Loucy (cell line): Measurements from ENCODE around the gene CYCS.
"Not testable (repeated sequence)": the region's sequence is repeated elsewhere in the genome, so short reads cannot be mapped to it uniquely, and the experiment has no call there.

Experiments used
- H2AFZ ChIP-seq: fragments of 200-600 bp; sonication (generic); 2 replicates; pipeline ENCODE4 v1.6.0; 2016; ENCODE audit warnings: antibody characterized with exemption, mild to moderate bottlenecking, low read length, moderate library complexity
- H3F3A ChIP-seq: fragments of 200-600 bp; 2 replicates; pipeline ENCODE4 v1.6.0; 2016; ENCODE audit warnings: antibody characterized with exemption, low read depth, mild to moderate bottlenecking
- H3K27me3 ChIP-seq: fragments of 200-600 bp; sonication (generic); 2 replicates; pipeline ENCODE4 v1.6.1; 2014; ENCODE audit warnings: low read length, mild to moderate bottlenecking; ENCODE audit not compliant: insufficient read depth, poor library complexity, severe bottlenecking
- H3K36me3 ChIP-seq: fragments of 200-600 bp; sonication (generic); 2 replicates; pipeline ENCODE4 v1.6.1; 2016; ENCODE audit warnings: low read length; ENCODE audit not compliant: insufficient read depth
- H3K4me1 ChIP-seq: fragments of 200-600 bp; sonication (generic); 2 replicates; pipeline ENCODE4 v1.5.1; 2014; ENCODE audit warnings: low read length, mild to moderate bottlenecking; ENCODE audit not compliant: insufficient read depth, poor library complexity, severe bottlenecking
- H3K4me2 ChIP-seq: fragments of 200-600 bp; sonication (generic); 2 replicates; pipeline ENCODE4 v1.6.0; 2014; ENCODE audit warnings: antibody characterized with exemption, low read length, low read depth, mild to moderate bottlenecking; ENCODE audit not compliant: poor library complexity, severe bottlenecking
- H3K4me3 ChIP-seq: fragments of 200-600 bp; sonication (generic); 2 replicates; pipeline ENCODE4 v1.5.1; 2014; ENCODE audit warnings: low read length, mild to moderate bottlenecking, mixed read lengths; ENCODE audit not compliant: poor library complexity, severe bottlenecking
- H3K79me2 ChIP-seq: fragments of 200-600 bp; sonication (generic); 2 replicates; pipeline ENCODE4 v1.6.1; 2014; ENCODE audit warnings: low read length; ENCODE audit not compliant: insufficient read depth
- H3K9ac ChIP-seq: fragments of 200-600 bp; sonication (generic); 2 replicates; pipeline ENCODE4 v1.6.0; 2014; ENCODE audit warnings: mild to moderate bottlenecking, low read depth, low read length, moderate library complexity; ENCODE audit not compliant: poor library complexity, severe bottlenecking
- H3K9me2 ChIP-seq: fragments of 200-600 bp; sonication (generic); replicated peaks from 2 replicates; pipeline ENCODE4 v1.6.1; 2016; ENCODE audit warnings: low read depth, low read length, mixed read lengths
- H3K9me3 ChIP-seq: fragments of 200-600 bp; sonication (generic); 2 replicates; pipeline ENCODE4 v1.6.1; 2014; ENCODE audit warnings: mild to moderate bottlenecking, antibody characterized with exemption, low read length, low read depth; ENCODE audit not compliant: insufficient read depth
- H4K20me1 ChIP-seq: fragments of 200-600 bp; sonication (generic); 2 replicates; pipeline ENCODE4 v1.6.0; 2014; ENCODE audit warnings: antibody characterized with exemption, low read length, mild to moderate bottlenecking; ENCODE audit not compliant: insufficient read depth, poor library complexity, severe bottlenecking
- EZH2phosphoT487 ChIP-seq: fragments of 200-600 bp; IDR thresholded peaks from 2 replicates; pipeline ENCODE4 v1.6.1; 2018; ENCODE audit warnings: antibody characterized with exemption, mild to moderate bottlenecking, moderate library complexity, borderline replicate concordance
- TF ChIP-seq, protein P1 (sequence below): fragments of 200-600 bp; sonication (generic); conservative IDR thresholded peaks from 2 replicates; pipeline ENCODE4 v1.5.1; 2014; ENCODE audit warnings: mild to moderate bottlenecking, antibody characterized with exemption, low read length

The CYCS gene

GRCh38 chr7:25116621-25117020 lies 8.4 kb downstream of the CYCS start:
- Histone ChIP-seq H3K36me3 (peaks cover 22% of the 10 kb centered on the region; the same call in 1 of the 2 replicates), H3K9me3 (no peaks in the 10 kb centered on the region), H3K9ac (no peak overlapping the region), H3K4me2 (no peak overlapping the region), H3K27me3 (no peaks in the 10 kb centered on the region), H3K79me2 (peaks cover 15% of the 10 kb centered on the region), H2AFZ (no peak overlapping the region), H3K9me2 (no peaks in the 10 kb centered on the region), H3K4me1 (no peaks in the 10 kb centered on the region), H3K4me3 (no peak overlapping the region), H4K20me1 (peaks cover under 1% of the 10 kb centered on the region), H3F3A (no peaks in the 10 kb centered on the region)
- no peak for TF ChIP-seq EZH2phosphoT487
- TF ChIP-seq, protein P1, sequence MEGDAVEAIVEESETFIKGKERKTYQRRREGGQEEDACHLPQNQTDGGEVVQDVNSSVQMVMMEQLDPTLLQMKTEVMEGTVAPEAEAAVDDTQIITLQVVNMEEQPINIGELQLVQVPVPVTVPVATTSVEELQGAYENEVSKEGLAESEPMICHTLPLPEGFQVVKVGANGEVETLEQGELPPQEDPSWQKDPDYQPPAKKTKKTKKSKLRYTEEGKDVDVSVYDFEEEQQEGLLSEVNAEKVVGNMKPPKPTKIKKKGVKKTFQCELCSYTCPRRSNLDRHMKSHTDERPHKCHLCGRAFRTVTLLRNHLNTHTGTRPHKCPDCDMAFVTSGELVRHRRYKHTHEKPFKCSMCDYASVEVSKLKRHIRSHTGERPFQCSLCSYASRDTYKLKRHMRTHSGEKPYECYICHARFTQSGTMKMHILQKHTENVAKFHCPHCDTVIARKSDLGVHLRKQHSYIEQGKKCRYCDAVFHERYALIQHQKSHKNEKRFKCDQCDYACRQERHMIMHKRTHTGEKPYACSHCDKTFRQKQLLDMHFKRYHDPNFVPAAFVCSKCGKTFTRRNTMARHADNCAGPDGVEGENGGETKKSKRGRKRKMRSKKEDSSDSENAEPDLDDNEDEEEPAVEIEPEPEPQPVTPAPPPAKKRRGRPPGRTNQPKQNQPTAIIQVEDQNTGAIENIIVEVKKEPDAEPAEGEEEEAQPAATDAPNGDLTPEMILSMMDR: no peak

- H3K9me3 ChIP-seq, H4K20me1 ChIP-seq, H3F3A ChIP-seq, H3K79me2 ChIP-seq, H3K4me3 ChIP-seq, H3K36me3 ChIP-seq, H3K4me1 ChIP-seq, H3K27me3 ChIP-seq, H2AFZ ChIP-seq, H3K4me2 ChIP-seq, H3K9me2 ChIP-seq, H3K9ac ChIP-seq: not testable (repeated sequence)
These were observed 14.5 kb downstream of the CYCS start for GRCh38 chr7:25110514-25110913.

DNA sequence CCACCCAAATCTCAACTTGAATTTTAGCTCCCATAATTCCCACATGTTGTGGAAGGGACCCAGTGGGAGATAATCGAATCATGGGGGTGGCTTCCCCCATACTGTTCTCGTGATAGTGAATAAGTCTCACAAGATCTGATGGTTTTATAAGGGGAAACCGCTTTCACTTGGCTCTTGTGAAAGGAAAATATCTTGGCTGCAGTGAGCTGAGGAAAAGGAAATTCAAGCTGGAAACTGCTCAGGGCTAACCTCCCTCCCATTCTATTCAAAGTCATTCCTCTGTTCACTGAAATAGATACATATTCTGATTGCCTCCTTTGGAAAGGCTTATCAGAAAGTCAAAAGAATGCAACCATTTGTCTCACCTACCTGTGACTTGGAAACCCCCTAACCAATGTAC lies 15.8 kb downstream of the CYCS start:
- TF ChIP-seq, protein P1: no peak
- TF ChIP-seq EZH2phosphoT487: no peak

DNA sequence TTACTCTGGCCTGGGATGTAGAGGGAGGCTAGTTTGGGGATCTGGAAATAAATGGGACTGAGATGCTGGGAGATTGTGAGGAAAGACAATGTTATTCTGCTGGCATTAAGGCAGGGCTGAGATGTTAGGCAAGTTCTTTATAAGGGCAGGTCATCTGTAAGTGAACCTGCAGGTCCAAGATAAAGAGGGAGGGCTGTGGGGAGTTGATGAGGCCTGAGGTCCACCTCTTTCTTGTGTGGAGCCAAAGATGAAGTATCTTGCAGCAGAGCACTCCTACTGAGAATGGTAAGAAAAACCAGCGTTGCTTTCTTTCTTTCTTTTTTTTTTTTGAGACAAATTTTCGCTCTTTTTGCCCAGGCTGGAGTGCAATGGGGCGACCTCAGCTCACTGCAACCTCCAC lies 19.1 kb downstream of the CYCS start:
- Histone ChIP-seq H3F3A (no peaks in the 10 kb centered on the region), H3K27me3 (no peaks in the 10 kb centered on the region), H3K9me3 (no peaks in the 10 kb centered on the region), H3K79me2 (no peaks in the 10 kb centered on the region), H3K4me3 (no peak overlapping the region), H3K9me2 (no peaks in the 10 kb centered on the region), H2AFZ (no peak overlapping the region), H3K4me1 (no peaks in the 10 kb centered on the region), H3K36me3 (no peaks in the 10 kb centered on the region), H3K9ac (no peak overlapping the region), H4K20me1 (no peaks in the 10 kb centered on the region), H3K4me2 (no peak overlapping the region)
- TF ChIP-seq, protein P1: no peak
- no peak for TF ChIP-seq EZH2phosphoT487

More for the DNA sequence above, 15.8 kb downstream of the CYCS start:
- Histone ChIP-seq H3K4me1 (no peaks in the 10 kb centered on the region), H3K4me2 (no peak overlapping the region), H3K9me2 (no peaks in the 10 kb centered on the region), H3K79me2 (no peaks in the 10 kb centered on the region), H2AFZ (no peak overlapping the region), H3F3A (no peaks in the 10 kb centered on the region), H3K4me3 (no peak overlapping the region), H3K9ac (no peak overlapping the region), H3K27me3 (no peaks in the 10 kb centered on the region), H3K36me3 (no peaks in the 10 kb centered on the region), H4K20me1 (no peaks in the 10 kb centered on the region), H3K9me3 (no peaks in the 10 kb centered on the region)
